Endothelial cell of umbilical vein (primary cell): ENCODE data around the gene REEP2.
"Not testable (repeated sequence)": the region's sequence is repeated elsewhere in the genome, so short reads cannot be mapped to it uniquely, and the experiment has no call there.

Source experiments
- CTCF ChIP-seq, 2 donors: IDR thresholded peaks; 1 replicate in 1 of 2; 2 replicates in 1 of 2; pipeline ENCODE4 v1.5.1; 2011; ENCODE audit warnings: low read length in 2 of 2, mild to moderate bottlenecking in 2 of 2, moderate library complexity in 2 of 2, control low read depth in 1 of 2, inconsistent platforms in 1 of 2, low read depth in 1 of 2; ENCODE audit not compliant: insufficient read depth in 1 of 2; ENCODE audit errors: extremely low read depth in 1 of 2
- EZH2 ChIP-seq: IDR thresholded peaks from 2 replicates; pipeline ENCODE4 v1.6.1; 2012; ENCODE audit warnings: borderline replicate concordance, low read depth, mild to moderate bottlenecking, moderate library complexity, low read length, inconsistent platforms; ENCODE audit not compliant: severe bottlenecking
- FOS ChIP-seq: IDR thresholded peaks from 2 replicates; pipeline ENCODE4 v1.6.1; 2011; ENCODE audit warnings: mild to moderate bottlenecking, low read length, moderate library complexity, borderline replicate concordance; ENCODE audit not compliant: insufficient read depth
- JUN ChIP-seq: IDR thresholded peaks from 2 replicates; pipeline ENCODE4 v1.6.1; 2011; ENCODE audit warnings: borderline replicate concordance, low read depth; ENCODE audit not compliant: insufficient read length, insufficient read depth
- MAX ChIP-seq: IDR thresholded peaks from 2 replicates; pipeline ENCODE4 v1.6.1; 2011; ENCODE audit not compliant: insufficient read depth, insufficient read length
- POLR2A ChIP-seq: IDR thresholded peaks from 2 replicates; pipeline ENCODE4 v1.6.1; 2012; ENCODE audit warnings: low read depth, mild to moderate bottlenecking, control low read depth, low read length
- POLR2AphosphoS5 ChIP-seq: IDR thresholded peaks from 2 replicates; pipeline ENCODE4 v1.6.1; 2012; ENCODE audit warnings: low read depth, mild to moderate bottlenecking, control low read depth, low read length, moderate library complexity; ENCODE audit not compliant: insufficient read depth

- TF ChIP-seq POLR2AphosphoS5, JUN, POLR2A, EZH2, MAX, FOS: not testable (repeated sequence)
- TF ChIP-seq CTCF (IDR thresholded peaks at IDR 0.05; ENCODE audit: extremely low read depth in 1 of 2, insufficient read depth in 1 of 2, low read depth in 1 of 2, low read length in 2 of 2): peak; percentile 11 to 43
These were observed 27.7 kb upstream of the REEP2 start for GRCh38 chr5:138410996-138411640.
